HTERT RPE-1 (cell line): Measurements from ENCODE around the gene PCNX1.

Source experiments
- in situ Hi-C: fragments of 300-500 bp; cut with MboI; formaldehyde crosslinking; loops from 4 replicates; pipeline ENCODE4 v1.14.3; 2020; ENCODE audit warnings: low sequenced_read_pairs

Gene PCNX1

DNA sequence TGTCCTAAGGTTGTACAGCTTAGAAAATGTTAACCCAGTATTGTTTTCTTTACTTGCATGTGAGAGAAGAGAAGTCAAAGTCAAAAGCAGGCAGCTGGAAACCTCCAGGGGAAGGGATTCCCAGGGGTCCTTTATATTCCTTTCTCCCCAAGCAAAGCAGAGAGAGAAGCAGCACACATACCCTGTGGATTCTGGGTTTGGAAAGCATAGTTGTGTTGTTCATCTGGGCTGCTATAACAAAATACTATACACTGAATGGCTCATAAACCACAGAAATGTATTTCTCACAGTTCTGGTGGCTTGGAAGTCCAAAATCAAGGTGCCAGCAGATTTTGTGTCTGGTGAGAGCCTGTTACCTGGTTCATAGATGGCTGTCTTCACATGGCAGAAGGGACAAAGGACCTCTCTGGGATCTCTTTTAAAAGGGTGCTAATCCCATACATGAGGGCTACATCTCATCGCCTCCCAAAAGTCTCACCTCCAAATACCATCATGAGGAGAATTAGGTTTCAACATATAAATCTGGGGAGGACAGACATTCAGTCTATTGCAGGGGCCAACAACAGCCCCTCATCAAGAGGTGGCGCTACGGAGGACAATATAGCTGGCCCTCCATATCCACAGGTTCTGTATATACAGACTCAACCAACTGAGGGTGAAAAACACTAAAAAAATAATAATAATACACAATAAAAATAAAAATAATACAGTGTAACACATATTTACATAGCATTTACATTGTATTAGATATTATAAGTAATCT, 19.3 kb upstream of the PCNX1 start:
- in situ Hi-C loops, result no loop called here

DNA sequence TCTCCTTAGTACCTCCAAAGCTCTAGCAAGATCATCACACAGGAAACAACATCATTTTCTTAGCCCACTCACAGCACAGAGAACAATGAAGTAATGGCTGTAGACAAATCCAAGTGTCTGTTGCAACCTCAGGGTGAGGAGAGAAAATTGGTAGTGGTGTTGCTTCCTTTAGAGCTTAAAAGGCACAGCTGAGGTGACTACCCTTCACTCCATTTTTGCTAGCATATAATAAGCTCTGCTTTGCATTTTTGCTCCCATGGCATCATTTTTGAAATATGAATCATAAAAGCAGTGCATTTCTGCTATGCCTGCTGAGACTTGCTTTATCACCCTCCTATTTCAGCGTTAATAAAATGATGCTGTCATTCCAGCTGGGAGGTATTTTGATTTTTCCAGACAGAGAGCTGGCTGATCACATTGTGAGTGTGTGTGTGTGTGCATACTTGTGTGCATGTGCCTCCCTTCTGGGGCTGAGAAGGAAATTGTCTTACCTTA, 18.5 kb upstream of the PCNX1 start:
- in situ Hi-C loops, result no loop called here

DNA sequence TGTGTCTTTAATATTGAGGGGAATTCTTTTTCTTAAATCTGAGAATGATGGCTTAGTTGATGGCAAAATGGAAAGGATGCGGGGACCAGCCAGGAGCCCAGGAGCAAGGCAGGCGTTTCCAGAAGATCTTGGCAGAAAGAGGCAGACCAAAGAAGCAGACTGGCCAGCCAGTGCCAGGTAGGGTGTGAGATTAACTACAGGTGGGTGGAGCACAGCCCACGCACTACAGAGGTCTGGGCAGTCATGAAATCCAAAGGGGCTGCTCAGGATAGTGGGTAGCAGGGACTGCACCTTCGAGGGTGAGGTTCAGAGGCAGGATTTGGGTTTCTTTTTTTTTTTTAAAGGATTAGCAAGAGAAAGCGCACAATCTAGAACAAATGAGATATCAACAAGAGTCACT, 17.7 kb upstream of the PCNX1 start:
- in situ Hi-C loops, result no loop called here

DNA sequence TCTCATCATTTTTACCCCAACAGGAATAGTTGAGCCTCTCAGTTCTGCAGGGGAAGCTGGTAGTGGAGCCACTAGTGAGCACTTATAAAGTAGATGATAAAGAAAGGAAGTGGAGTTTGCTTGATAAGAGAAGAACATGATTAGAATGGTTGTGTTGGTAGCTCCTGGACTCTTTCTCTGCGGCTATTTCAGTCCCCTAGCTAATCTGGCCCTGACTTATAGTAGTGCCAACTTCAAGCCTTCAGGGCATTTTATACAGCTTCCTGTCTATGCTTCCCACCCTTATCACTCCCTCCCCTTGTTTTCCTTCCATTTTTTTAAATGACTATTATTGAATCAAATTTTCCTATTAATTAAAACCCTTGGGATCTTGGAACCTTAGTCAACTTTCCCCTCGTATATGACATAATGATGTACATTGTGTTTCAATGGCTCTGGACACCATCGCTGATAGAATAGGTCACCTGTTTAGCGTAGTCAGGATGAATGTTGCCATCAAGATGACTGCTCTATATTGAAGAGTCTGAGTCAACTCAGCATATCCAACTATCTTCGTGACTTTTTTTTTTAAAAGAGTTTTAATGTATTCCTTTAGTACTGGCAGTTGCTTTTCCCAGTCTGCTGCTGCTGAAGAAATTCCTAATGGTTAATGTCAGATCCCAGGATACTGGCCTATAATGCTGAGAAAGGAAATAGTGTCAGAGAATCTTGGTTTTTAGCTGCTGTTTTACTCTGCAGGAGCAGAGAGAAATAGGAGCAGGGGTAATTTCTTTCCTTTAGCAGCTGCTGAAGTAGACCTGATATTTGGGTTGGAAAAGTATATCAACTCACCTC, 16.2 kb upstream of the PCNX1 start:
- in situ Hi-C loops, result no loop called here

DNA sequence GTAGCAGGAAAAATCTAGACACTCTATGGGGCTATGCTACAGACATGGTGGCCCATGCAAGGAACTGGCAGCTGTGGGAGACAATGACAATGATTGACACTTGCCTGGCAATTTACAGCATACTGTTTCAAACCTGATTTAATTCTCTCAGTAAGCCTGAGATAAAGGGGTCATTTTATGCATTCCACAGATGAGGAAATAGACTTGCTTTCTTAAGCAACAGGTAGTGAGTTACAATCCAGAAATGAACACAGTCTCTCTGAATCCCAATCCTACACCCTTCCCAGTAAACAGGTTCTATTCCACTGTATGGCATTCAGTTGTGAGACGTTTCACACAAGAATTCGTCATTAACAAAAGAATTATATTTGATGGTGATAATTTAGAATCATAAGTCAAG, 15.5 kb upstream of the PCNX1 start:
- in situ Hi-C loops, result no loop called here

DNA sequence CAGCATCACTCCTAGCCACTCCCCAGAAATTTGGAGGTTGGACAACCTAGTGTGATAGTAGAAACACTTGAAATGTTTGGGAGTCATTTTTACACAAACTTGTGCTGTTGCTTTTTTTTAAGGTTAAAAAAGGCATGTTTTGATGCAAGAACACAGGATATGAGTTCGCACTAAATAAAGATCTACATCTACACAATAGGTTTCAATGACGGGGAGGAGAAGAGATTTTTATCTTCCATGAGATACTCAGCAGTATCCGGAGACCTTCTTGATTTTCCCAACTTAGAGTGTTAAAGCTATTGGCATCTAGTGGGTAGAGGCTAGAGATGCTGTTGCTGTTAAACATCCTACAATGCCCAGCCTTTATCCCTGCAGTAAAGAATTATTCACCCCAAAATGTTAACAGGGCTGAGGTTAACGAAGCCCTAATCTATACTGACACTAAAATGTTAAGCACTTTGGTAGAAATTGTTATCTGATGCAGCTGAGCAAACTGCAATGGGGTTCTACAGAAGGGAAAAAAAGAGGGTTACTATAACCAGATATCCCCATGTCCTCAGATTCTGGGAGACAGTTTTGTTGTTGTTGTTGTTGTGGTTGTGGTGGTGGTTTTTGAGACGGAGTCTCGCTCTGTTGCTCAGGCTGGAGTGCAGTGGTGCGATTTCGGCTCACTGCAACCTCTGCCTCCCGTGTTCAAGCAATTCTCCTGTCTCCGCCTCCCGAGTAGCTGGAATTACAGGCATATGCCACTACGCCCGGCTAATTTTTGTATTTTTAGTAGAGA, 14.0 kb upstream of the PCNX1 start:
- in situ Hi-C loops, result no loop called here

GRCh38 chr14:70893858-70894291, 13.4 kb upstream of the PCNX1 start:
- in situ Hi-C loops, result no loop called here

- in situ Hi-C loops, result no loop called here
Observed at GRCh38 chr14:70894868-70895267, 12.4 kb upstream of the PCNX1 start.

- in situ Hi-C loops, result no loop called here
Observed at GRCh38 chr14:70896317-70896716, 10.9 kb upstream of the PCNX1 start.

- in situ Hi-C loops, result no loop called here
Observed at GRCh38 chr14:70896981-70897380, 10.3 kb upstream of the PCNX1 start.

DNA sequence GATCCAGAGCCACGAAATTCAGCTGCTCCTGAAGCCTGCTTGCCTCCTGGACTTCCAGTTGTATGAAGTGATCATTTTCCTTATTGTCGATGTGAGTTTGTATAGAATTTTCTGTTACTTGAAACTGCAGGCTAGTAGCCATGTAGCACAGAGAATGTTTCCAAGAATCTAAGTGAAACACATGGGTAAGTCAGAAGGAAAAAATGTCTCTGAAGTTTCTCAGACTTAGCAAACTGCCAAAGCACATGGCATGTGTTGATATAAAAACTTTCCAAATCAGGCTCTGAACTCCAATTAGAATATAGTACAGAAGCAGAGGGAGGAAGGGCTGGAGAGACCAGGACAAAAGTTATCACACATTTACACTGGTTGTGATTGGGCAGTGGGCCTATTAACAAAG, 9.8 kb upstream of the PCNX1 start:
- in situ Hi-C loops, result no loop called here

GRCh38 chr14:70898111-70898745, 9.0 kb upstream of the PCNX1 start:
- in situ Hi-C loops, result no loop called here

DNA sequence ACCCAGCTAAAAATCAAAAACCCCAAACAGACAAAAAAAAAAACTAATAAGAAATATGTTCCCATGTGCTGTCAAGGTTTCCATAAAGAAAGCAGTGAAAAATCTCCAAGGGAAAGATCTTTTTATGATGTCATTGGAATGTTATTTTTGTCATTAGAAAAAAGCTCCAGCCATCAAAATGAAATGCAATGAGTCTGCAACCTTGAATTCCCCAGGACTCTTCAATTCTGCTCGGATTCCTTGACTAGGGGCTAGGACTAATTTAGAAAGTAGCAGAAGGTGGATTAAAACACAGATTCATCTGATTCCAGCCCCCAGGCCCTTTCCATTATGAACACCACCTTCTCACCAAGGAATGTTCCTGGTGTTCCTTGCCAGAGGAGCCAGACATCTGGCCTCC, 6.0 kb upstream of the PCNX1 start:
- in situ Hi-C loops, result no loop called here

DNA sequence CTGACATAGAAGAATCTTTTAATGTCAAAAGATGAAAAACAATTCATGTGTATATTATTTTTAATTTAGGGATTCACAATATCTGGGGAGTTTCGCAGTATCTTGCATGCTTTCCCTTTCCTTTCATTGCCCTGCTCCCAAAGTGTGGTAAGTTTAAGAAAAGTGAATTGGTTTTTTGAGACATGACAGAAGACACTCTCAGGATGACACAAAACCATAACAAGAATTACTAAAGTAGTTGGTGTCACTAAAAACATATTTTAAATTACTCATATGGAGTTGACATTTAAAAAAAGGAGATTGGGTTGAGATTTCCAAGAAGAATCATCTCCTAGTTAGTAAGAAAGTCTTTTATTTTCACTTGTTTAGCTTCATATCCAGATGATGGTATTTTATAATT, 5.1 kb upstream of the PCNX1 start:
- in situ Hi-C loops, result no loop called here

DNA sequence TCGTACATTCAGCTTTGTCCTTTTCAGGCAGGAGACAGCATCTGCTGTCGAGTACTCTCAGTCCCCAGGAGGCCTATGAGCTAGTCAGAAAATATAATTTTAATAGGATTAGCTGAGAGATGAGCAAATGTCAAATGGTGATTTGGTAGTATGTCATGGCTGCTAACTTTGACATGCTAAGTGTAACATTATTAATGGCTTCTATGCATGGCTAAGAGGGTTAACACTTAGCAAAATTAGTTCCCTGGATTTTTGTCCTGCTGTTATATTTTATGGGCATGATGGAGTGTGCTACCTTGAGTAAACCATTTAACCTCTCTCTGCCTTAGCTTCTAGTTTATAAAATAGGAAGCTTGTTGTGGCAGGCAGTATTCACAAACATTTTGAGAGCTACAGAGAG, 2.9 kb upstream of the PCNX1 start:
- in situ Hi-C loops, result no loop called here

GRCh38 chr14:70905301-70905700, 2.0 kb upstream of the PCNX1 start:
- in situ Hi-C loops, result no loop called here

DNA sequence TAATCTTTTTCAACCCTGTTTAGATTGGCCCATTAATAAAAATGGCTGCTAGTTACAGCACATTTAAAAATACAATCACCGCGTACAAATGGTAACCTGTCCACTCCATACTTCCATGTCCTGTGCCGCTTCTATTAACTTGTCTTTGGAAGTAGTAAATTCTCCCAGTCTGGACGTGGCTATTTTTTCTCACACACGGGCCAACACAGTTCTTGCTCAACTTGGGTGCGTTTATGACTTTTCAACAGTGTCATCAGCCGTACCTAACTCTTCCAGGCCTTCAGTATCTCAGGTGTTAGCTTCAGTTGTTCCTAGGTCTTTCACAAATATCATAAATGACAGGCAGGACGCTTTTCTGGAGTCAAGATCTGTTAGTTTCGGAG, 475 bp upstream of the PCNX1 start:
- in situ Hi-C loops, result no loop called here

DNA sequence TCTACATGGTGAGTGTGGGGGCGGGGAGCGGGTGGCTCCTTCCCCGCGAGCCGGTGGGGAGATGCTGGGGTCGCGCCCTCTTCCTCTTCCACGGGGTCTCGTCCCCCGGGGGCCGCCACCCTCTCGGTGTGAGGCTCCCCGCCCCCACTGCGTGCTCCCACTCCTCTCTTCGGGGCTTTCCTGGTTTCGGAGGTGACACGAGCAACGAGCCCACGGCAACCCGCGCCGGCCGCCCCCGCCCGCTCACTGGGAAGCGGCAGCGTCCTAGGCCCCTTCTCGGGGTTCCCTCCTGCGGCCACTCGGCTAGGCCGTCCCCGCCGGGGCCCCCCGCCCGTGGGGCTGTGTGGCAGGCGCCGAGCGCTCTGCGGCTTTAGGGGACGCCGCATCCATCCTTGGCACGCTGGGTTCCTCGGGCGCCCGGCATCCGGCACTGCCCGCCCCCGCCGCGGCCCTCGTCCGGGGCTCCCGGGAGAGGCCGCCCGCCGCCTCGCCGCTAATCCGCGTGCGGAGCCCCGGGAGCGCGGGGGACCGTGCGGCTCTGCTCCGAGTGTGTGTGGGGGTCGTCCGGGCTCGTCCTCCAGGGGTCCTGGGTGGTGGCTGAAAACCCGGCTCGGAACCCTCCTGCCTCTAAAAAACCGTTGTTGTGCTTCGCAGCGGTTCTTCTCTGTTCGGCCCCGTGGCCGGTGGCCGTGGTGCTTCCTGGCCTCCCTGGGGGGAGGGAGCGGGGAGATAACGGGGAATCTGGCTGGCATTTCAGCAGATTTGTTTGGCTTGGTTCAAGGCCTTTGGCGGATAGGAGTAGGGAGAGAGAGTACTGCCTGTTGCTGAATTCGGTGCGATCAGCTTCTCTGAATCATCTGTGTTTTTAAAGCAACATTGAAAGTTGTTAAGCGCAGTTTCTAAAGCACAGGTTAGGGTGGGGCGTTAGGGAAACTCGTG, 1.0 kb downstream of the PCNX1 start:
- in situ Hi-C loops, result no loop called here

GRCh38 chr14:70908935-70909641, 1.8 kb downstream of the PCNX1 start:
- in situ Hi-C loops, result no loop called here
